NCI-H2227 treated with DMSO at 0.1 percent for 48 hours (cell line): ENCODE results near the gene STX3.

ENCODE experiments used
- DNase-seq: peaks from one replicate; lab custom pipeline; 2025; lab: John Stamatoyannopoulos, UW

The STX3 gene

GRCh38 chr11:59754859-59755700, at the start of gene STX3:
Gene STX3, plus strand, starts transcription at chr11:59755376. Its CDS starts 230 bp downstream, at chr11:59755606.
- DNase-seq, result peak; percentile 82

- no peak for DNase-seq
Observed at GRCh38 chr11:59706518-59707285, 48.5 kb upstream of the STX3 start.

GRCh38 chr11:59707371-59707770, 47.8 kb upstream of the STX3 start:
- DNase-seq, result no peak

GRCh38 chr11:59708537-59708936, 46.6 kb upstream of the STX3 start:
- DNase-seq, result no peak

- no peak for DNase-seq
Observed at GRCh38 chr11:59710136-59710847, 44.9 kb upstream of the STX3 start.

GRCh38 chr11:59713745-59714144, 41.4 kb upstream of the STX3 start, which contains the start of gene OR10V1:
Gene OR10V1, minus strand, starts transcription at chr11:59713845. Its CDS starts 0 bp downstream, at chr11:59713845.
- DNase-seq, result no peak

GRCh38 chr11:59716051-59716450, 39.1 kb upstream of the STX3 start:
- DNase-seq, result no peak

- DNase-seq, result no peak
Observed at GRCh38 chr11:59719556-59719955, 35.6 kb upstream of the STX3 start.

- DNase-seq, result no peak
Observed at GRCh38 chr11:59724066-59724465, 31.1 kb upstream of the STX3 start.

- DNase-seq, result no peak
Observed at GRCh38 chr11:59727426-59727825, 27.8 kb upstream of the STX3 start.

- DNase-seq, result no peak
Observed at GRCh38 chr11:59728154-59728553, 27.0 kb upstream of the STX3 start.

GRCh38 chr11:59728913-59729312, 26.3 kb upstream of the STX3 start:
- no peak for DNase-seq

- no peak for DNase-seq
Observed at GRCh38 chr11:59729834-59730233, 25.3 kb upstream of the STX3 start.

- no peak for DNase-seq
Observed at GRCh38 chr11:59730896-59731565, 24.1 kb upstream of the STX3 start.

GRCh38 chr11:59746111-59746510, 9.1 kb upstream of the STX3 start:
- DNase-seq, result no peak

- peak; percentile 74 for DNase-seq
Observed at GRCh38 chr11:59753650-59754493, 1.3 kb upstream of the STX3 start.

- peak; percentile 39 for DNase-seq
Observed at GRCh38 chr11:59754494-59754858, 700 bp upstream of the STX3 start.

- no peak for DNase-seq
Observed at GRCh38 chr11:59755701-59756557, 753 bp downstream of the STX3 start.

- DNase-seq, result no peak
Observed at GRCh38 chr11:59756558-59756840, 1.3 kb downstream of the STX3 start.

- DNase-seq, result no peak
Observed at GRCh38 chr11:59756845-59757244, 1.7 kb downstream of the STX3 start.
